NCI-H146 (cell line): ENCODE measurements around the gene SCLT1.
"Not testable (repeated sequence)": the region's sequence is repeated elsewhere in the genome, so short reads cannot be mapped to it uniquely, and the experiment has no call there.

Experiments used
- DNase-seq: peaks from one replicate; lab custom pipeline; 2025; lab: John Stamatoyannopoulos, UW

The SCLT1 gene

GRCh38 chr4:129069537-129069936 lies 23.8 kb downstream of the SCLT1 start:
- not testable (repeated sequence) for DNase-seq

GRCh38 chr4:129064717-129065116 lies 28.6 kb downstream of the SCLT1 start:
- no peak for DNase-seq

DNA sequence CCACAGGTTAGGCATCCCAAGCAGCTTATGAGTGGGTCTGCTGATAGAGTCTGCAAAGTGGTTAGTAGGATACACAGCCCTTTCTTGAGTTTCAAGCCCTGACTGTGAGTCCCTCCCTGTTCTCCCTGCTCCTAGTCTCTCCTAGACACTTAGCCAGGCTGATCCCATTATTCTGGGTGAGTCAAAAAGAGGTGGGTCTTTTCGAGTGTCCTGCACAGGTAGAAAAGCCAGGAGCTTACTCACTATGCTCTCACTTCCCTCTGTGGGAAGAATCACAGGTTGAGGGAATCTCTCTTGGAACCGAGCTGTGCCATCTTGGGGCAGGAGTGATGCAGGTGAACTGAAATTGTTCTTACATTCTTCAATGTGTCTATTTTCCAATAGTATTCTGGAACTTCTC lies 29.7 kb downstream of the SCLT1 start:
- DNase-seq = no peak

DNA sequence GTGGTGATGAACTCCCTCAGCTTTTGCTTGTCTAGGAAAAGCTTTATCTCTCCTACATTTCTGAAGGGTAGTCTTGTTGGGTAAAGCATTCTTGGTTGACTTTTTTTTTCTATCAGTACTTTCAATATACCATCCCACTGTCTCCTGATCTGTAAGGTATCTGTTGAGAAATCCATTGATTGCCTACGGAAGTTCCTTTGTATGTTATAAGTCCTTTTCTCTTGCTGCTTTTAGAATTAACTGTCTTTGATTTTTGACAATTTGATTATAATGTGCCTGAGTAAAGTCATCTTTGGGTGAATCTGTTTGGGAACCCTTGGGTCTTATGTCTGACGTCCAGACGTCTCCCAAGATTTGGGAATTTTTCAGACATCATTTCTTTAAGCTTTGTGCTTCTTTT lies 30.8 kb downstream of the SCLT1 start:
- no peak for DNase-seq

- DNase-seq = no peak
Measured at GRCh38 chr4:129059028-129059427, 34.3 kb downstream of the SCLT1 start.

DNA sequence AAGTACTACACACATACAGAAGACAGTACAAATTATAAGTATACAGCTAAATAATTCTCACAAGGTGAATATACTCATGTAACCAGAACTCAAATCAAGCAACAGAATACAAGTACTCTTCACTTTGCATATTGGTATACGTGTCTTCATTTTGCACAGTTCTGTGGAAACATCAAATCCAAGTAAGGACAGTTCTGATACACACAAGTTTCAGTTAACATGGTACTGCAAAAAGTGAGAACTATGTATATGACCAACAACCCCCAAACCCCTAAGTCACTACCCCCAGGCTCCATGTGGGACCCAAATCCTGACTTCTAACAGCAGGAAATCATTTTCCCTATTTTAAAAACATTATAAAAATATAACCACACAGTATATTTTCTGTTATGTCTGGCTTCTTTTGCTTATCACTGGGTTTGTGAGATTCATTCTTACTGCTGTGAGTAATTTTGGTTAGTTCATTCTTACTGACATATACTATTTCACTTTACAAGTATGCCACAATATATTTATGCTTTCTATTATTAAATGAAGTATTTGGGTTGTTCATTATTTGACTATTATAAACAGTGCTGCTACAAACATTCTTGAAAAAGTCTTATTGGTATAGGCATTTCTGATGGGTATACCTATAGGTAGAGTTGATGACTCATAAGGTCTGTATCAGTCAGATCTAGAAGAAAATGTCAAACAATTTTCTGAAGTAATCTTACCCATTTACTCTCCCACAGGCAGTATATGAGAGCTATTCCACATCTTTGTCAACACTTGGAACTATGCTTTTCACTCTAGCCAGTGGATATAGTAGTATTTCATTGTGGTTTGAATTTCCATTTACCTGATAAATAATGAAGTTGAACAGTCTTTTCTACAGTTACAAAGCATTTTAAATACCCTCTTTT lies 47.0 kb downstream of the SCLT1 start:
- DNase-seq = no peak

- no peak for DNase-seq
Measured at GRCh38 chr4:129043523-129043922, 49.8 kb downstream of the SCLT1 start.

GRCh38 chr4:129040471-129040870 lies 52.9 kb downstream of the SCLT1 start:
- no peak for DNase-seq

DNA sequence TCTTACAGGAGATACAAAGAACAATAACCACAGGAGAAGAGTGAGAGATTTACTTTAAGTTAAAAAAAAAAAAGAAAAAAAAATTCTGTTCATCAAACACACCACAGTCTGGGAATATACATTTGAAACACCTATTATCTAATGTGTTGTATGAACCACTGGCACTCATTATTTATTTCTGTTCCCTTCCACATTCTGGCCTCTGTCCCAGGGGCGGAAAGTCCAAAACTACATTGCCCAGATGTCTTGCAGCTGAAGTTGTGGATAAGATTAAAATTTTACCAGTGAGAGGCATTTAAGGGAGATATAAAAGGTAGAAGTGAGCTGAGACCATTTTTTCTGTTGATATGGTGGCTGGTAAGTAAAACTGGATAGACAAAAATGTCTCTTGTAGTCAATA lies 56.2 kb downstream of the SCLT1 start:
- DNase-seq = no peak

GRCh38 chr4:129014566-129015509 lies 78.5 kb downstream of the SCLT1 start:
- DNase-seq = no peak

GRCh38 chr4:129008096-129008495 lies 85.2 kb downstream of the SCLT1 start:
- DNase-seq = no peak

DNA sequence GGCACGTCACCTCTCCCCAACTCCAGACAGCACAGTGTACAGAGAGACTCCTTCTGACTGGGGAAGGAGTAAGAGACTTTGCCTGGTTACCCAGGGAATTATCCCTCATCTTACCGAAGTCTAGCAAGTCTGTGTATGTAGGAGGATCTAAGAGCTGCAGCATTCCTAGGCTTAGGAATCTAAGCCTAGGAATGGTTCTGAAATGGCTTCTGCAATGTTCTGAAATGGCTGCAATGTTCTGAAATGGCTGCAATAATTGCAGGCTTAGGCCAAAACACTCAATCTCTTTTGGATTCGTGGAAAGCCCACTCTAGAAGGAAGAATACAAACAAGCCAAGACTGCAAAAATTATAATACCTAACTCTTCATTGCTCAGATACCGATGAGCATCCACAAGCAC lies 106.4 kb downstream of the SCLT1 start:
- DNase-seq = no peak

- no peak for DNase-seq
Measured at GRCh38 chr4:128986019-128986418, 107.3 kb downstream of the SCLT1 start.

GRCh38 chr4:128983771-128984485 lies 109.4 kb downstream of the SCLT1 start:
- DNase-seq = no peak

DNA sequence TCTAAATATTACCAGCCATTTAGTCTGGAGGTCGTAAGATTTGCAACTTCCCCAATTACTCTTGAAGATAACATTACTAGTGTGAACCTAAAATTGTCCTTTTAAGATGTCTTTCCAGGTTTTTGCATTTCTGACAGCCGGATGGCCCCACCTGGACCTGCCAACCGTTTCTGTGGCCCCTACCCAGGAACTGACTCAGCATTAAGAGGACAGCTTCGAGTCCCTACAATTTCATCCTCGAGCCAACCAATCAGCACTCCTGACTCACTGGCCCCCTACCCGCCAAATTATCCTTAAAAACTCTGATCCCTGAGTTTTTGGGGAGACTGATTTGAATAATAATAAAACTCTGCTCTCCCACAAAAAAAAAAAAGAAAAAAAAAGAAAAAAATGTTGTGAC lies 112.0 kb downstream of the SCLT1 start:
- no peak for DNase-seq

DNA sequence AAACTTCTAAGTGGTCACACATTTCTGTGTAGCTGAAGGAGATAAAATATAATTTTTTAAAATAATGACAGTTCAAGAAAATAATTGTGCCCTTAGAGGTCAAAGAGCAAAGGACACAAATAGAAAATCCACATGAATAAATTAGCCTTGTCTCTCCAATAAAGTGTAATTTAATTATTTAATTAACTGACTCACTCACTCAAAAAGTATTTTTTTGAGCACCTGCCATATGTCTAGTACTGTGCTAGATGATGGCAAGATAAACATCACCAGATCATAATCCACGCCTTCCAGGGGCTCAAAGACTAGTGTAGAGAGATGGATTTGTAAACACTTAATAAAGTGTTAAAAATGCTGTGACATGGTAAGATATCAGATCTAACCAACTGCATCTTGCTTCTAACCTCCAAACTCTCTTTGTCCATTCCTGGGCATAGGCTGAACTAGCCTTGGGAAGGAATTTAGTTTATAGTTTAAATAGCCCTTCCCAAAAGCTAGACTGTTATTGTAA lies 112.5 kb downstream of the SCLT1 start:
- no peak for DNase-seq

DNA sequence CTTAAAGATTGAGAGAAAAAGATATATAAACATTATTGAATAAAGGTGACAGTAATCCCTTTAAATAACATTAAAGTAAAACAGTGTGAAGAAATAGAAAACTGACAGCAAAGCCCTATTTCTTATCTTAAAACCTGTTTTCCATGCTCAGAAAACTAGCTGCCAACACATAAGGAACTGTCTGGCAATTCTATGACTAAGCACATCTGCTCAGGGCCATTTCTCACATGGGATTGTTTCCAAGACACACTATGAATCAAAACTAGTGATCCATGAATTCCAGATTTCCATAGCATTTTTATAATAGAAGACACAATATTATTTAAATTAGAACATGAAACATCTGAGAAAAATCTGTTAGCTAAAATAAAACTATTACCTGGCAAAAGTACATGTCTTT lies 113.4 kb downstream of the SCLT1 start:
- no peak for DNase-seq

- DNase-seq = no peak
Measured at GRCh38 chr4:128978985-128979384, 114.4 kb downstream of the SCLT1 start.

GRCh38 chr4:128974136-128974581 lies 119.2 kb downstream of the SCLT1 start:
- no peak for DNase-seq

GRCh38 chr4:128973384-128973783 lies 120.0 kb downstream of the SCLT1 start:
- no peak for DNase-seq

- DNase-seq = no peak
Measured at GRCh38 chr4:128961405-128961804, 131.9 kb downstream of the SCLT1 start.

DNA sequence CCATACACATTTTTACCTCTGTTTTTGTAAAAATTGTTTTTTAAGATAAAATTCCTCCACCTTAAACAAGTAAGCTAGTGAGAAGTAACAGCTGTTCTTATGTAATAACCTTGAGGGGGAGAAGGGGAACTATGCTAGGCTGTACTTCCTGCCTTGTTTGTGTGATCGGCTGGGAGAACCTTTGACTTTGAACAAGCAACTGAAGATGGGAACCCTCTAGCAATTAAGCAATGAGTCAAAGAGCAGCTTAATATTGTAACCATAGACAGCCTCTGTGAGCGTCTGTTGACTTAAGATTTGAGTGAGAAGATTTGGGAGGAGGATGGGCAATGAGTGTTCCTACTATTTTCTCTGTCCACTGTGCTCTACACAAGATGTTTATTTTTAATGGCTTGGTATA lies 135.1 kb downstream of the SCLT1 start:
- no peak for DNase-seq
